ENCODE results near the gene RRM2. TPM values are rescaled to one million over a fixed set of nuclear protein-coding genes. Genes with fewer than 3 reads are reported as not detected.

RRM2 gene
- total RNA-seq, 1 donor from 2014 or later: 79.8 TPM

- DNase-seq (ENCODE audit: low spot score, unreplicated experiment): no peak
- Mint-ChIP-seq H3K4me3 (ENCODE audit: low read depth) (peak overlapping the region; percentile 95), H3K4me1 (ENCODE audit: low read depth) (peaks cover 27% of the 10 kb centered on the region), H3K27me3 (peaks cover 3% of the 10 kb centered on the region), H3K9me3 (ENCODE audit: low read depth) (no peaks in the 10 kb centered on the region), H3K27ac (peak overlapping the region; percentile 99), H3K36me3 (ENCODE audit: insufficient read depth) (peaks cover 7% of the 10 kb centered on the region)
- TF ChIP-seq, protein P1, sequence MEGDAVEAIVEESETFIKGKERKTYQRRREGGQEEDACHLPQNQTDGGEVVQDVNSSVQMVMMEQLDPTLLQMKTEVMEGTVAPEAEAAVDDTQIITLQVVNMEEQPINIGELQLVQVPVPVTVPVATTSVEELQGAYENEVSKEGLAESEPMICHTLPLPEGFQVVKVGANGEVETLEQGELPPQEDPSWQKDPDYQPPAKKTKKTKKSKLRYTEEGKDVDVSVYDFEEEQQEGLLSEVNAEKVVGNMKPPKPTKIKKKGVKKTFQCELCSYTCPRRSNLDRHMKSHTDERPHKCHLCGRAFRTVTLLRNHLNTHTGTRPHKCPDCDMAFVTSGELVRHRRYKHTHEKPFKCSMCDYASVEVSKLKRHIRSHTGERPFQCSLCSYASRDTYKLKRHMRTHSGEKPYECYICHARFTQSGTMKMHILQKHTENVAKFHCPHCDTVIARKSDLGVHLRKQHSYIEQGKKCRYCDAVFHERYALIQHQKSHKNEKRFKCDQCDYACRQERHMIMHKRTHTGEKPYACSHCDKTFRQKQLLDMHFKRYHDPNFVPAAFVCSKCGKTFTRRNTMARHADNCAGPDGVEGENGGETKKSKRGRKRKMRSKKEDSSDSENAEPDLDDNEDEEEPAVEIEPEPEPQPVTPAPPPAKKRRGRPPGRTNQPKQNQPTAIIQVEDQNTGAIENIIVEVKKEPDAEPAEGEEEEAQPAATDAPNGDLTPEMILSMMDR (IDR thresholded peaks at IDR 0.05; ENCODE audit: unreplicated experiment): no peak
These were observed 1.5 kb upstream of the RRM2 start for GRCh38 chr2:10120877-10121574.

DNA sequence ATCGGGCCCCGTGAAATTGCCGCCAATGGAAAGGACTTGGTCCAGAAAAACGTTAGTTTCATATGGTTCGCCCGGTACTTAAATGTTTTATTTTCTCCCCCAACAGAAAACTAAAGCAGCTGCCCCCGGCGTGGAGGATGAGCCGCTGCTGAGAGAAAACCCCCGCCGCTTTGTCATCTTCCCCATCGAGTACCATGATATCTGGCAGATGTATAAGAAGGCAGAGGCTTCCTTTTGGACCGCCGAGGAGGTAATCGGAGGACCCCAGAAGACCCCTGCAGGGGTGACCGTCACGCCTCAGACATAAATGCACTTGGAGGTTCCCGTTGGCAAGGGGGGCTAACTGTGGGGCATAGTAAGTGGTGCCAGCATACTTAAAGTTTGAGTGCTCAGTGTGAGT is 742 bp downstream of the RRM2 start:
- H3K27me3 Mint-ChIP-seq: peaks cover 3% of the 10 kb centered on the region
- H3K4me3 Mint-ChIP-seq (ENCODE audit: low read depth): peak overlapping the region; percentile 81
- DNase-seq (ENCODE audit: low spot score, unreplicated experiment): no peak
- TF ChIP-seq, protein P1 (IDR thresholded peaks at IDR 0.05; ENCODE audit: unreplicated experiment): no peak
- peaks cover 7% of the 10 kb centered on the region for H3K36me3 Mint-ChIP-seq (ENCODE audit: insufficient read depth)
- H3K9me3 Mint-ChIP-seq (ENCODE audit: low read depth): no peaks in the 10 kb centered on the region
- peaks cover 28% of the 10 kb centered on the region for H3K4me1 Mint-ChIP-seq (ENCODE audit: low read depth)
- H3K27ac Mint-ChIP-seq: peak overlapping the region; percentile 59

DNA sequence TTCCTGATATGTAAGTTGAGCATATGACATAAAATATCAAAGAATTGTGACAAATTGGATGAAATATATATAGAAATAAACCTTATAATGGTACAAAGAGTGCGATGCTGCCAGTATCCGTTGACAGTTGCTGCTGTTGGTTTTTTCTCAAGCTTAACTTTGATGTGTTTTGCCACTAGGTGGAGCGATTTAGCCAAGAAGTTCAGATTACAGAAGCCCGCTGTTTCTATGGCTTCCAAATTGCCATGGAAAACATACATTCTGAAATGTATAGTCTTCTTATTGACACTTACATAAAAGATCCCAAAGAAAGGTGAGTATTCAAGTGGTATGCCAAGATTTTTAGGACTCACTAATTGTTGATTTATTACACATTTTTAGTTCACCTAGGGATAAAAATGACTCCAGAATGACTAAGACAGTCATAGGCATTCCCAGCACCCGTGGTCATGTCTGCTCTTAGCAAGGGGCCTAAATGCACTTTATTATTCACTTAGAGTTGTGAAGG is 2.1 kb downstream of the RRM2 start:
- Mint-ChIP-seq H3K36me3 (ENCODE audit: insufficient read depth) (peaks cover 10% of the 10 kb centered on the region), H3K4me1 (ENCODE audit: low read depth) (peaks cover 31% of the 10 kb centered on the region), H3K27ac (no peak overlapping the region), H3K27me3 (peaks cover 3% of the 10 kb centered on the region), H3K4me3 (ENCODE audit: low read depth) (peak overlapping the region; percentile 81), H3K9me3 (ENCODE audit: low read depth) (no peaks in the 10 kb centered on the region)
- DNase-seq (ENCODE audit: low spot score, unreplicated experiment): no peak
- TF ChIP-seq, protein P1 (IDR thresholded peaks at IDR 0.05; ENCODE audit: unreplicated experiment): peak; percentile 81

DNA sequence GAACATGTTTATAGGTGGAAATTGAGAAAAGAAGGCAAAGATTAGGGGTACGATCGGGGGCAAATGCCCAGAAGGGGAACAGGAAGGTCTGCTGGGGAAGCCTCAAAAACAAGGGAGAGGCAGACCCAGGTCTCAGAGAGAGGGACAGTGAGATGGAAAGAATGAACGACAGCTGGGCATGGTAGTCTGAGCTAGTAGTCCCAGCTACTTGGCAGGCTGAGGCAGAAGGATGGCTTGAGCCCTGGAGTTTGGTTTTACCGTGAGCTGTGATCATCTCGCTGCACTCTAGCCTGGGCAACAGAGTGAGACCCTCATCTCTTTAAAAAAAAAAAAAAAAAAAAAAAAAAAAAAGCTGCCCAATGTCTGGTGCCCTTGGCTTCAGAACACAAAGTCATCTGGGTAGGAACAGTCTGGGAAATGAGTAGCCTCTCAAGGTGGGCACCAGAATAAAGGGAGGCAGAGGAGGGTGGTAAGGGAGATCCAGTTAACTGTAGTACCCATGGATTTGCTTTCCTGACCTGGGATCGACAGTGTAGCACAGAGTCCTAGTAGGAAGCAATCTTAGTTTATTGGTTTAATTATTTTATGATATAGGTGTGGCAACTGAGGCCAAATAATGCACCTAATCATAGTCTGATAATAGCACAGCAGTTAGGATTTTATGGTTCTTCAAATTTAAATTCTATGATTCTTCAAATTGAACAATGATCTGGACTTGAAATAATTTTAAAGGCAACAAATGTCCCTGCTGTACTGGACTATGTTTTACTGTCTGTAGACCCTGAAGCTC is 3.5 kb downstream of the RRM2 start:
- no peak for DNase-seq (ENCODE audit: low spot score, unreplicated experiment)
- TF ChIP-seq, protein P1 (IDR thresholded peaks at IDR 0.05; ENCODE audit: unreplicated experiment): no peak
- peaks cover 13% of the 10 kb centered on the region for H3K36me3 Mint-ChIP-seq (ENCODE audit: insufficient read depth)
- peaks cover 3% of the 10 kb centered on the region for H3K27me3 Mint-ChIP-seq
- H3K4me1 Mint-ChIP-seq (ENCODE audit: low read depth): peaks cover 28% of the 10 kb centered on the region
- H3K4me3 Mint-ChIP-seq (ENCODE audit: low read depth): peak overlapping the region; percentile 35
- no peaks in the 10 kb centered on the region for H3K9me3 Mint-ChIP-seq (ENCODE audit: low read depth)
- H3K27ac Mint-ChIP-seq: no peak overlapping the region

- no peaks in the 10 kb centered on the region for H3K9me3 Mint-ChIP-seq (ENCODE audit: low read depth)
- DNase-seq (ENCODE audit: low spot score, unreplicated experiment): no peak
- peaks cover 3% of the 10 kb centered on the region for H3K27me3 Mint-ChIP-seq
- TF ChIP-seq, protein P1 (IDR thresholded peaks at IDR 0.05; ENCODE audit: unreplicated experiment): no peak
- peaks cover 24% of the 10 kb centered on the region for H3K4me1 Mint-ChIP-seq (ENCODE audit: low read depth)
- H3K36me3 Mint-ChIP-seq (ENCODE audit: insufficient read depth): peaks cover 13% of the 10 kb centered on the region
- H3K4me3 Mint-ChIP-seq (ENCODE audit: low read depth): no peak overlapping the region
- peak overlapping the region; percentile 5 for H3K27ac Mint-ChIP-seq
These were observed 4.1 kb downstream of the RRM2 start for GRCh38 chr2:10126632-10127026.
